ENCODE measurements around the gene CLEC1A. TPM values are rescaled to one million over a fixed set of nuclear protein-coding genes. Genes with fewer than 3 reads are reported as not detected.
A peak's percentile ranks its signal among the peaks of the same experiment; 100 is the strongest.

CLEC1A gene
- total RNA-seq, 4 donors from 2014 or later = 2.1 TPM; not detected in 3

DNA sequence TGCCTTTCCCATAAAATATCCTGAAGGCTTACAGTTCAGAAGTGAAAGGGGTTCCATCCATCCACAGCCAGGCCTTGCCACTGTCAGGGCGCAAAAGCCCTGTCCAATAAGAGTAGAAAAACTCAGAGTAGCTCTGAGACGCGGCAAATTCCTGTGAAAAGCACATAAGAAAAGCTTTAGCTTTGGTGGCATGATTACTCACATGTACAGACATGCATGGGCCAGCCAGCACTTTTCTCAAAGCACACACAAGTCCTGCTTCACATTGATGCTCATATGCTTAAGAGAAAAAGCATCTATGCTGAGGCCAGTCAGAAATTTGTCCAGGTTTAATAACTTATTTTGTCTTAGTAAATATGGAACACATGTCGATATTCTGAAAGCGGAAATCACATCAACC lies 25.5 kb downstream of the CLEC1A start:
- no peak overlapping the region for H3K27ac ChIP-seq
- no peaks in the 10 kb centered on the region for H3K4me1 ChIP-seq
- H3K9me3 ChIP-seq = no peaks in the 10 kb centered on the region
- TF ChIP-seq POLR2A (IDR thresholded peaks at IDR 0.05) = no peak
- TF ChIP-seq, protein P1, sequence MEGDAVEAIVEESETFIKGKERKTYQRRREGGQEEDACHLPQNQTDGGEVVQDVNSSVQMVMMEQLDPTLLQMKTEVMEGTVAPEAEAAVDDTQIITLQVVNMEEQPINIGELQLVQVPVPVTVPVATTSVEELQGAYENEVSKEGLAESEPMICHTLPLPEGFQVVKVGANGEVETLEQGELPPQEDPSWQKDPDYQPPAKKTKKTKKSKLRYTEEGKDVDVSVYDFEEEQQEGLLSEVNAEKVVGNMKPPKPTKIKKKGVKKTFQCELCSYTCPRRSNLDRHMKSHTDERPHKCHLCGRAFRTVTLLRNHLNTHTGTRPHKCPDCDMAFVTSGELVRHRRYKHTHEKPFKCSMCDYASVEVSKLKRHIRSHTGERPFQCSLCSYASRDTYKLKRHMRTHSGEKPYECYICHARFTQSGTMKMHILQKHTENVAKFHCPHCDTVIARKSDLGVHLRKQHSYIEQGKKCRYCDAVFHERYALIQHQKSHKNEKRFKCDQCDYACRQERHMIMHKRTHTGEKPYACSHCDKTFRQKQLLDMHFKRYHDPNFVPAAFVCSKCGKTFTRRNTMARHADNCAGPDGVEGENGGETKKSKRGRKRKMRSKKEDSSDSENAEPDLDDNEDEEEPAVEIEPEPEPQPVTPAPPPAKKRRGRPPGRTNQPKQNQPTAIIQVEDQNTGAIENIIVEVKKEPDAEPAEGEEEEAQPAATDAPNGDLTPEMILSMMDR (IDR thresholded peaks at IDR 0.05) = no peak
- no peaks in the 10 kb centered on the region for H3K36me3 ChIP-seq
- no peak overlapping the region for H3K4me3 ChIP-seq
- H3K27me3 ChIP-seq = no peaks in the 10 kb centered on the region
- no peak for DNase-seq

DNA sequence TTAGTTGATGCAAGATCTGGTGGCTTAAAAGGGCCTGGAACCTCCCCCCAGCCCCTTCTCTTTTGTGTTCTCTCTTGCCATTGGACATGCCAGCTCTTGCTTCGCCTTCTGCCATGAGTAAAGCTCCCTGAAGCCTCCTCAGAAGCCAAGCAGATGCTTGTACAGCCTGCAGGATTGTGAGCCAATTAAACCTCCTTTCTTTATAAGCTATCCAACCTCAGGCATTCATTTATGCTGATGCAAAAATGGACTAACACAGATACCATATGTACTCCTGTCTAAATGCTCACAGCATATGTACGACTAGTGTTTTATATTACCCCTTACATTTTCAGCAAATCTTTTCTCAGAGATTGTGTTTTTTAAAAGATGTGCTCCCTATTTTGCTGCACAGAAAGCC lies 26.7 kb downstream of the CLEC1A start:
- no peak for DNase-seq

DNA sequence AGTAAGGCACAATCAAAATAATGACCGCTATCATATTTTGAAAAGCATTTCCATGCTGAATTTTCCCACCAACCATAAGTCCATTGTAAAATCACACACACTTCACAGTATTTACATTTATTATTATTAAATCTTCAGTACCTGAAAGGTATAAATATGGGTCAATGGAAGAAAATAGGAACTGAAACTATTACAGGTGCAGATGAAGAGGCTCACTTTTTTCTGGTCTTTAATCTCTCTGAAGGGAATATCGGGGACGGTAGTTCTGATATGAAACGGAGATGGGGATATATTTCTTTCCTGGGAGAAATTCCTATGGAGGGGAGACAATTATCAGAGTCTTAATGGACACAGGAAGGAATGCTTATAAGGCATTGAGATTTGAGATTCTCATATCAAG lies 28.4 kb downstream of the CLEC1A start:
- Histone ChIP-seq H3K36me3 (no peaks in the 10 kb centered on the region), H3K4me1 (no peaks in the 10 kb centered on the region), H3K27me3 (no peaks in the 10 kb centered on the region), H3K9me3 (no peaks in the 10 kb centered on the region), H3K4me3 (no peak overlapping the region), H3K27ac (no peak overlapping the region)
- TF ChIP-seq POLR2A (IDR thresholded peaks at IDR 0.05) = no peak
- TF ChIP-seq, protein P1 (IDR thresholded peaks at IDR 0.05) = no peak
- no peak for DNase-seq

More for the DNA sequence above, 26.7 kb downstream of the CLEC1A start:
- Histone ChIP-seq H3K4me1 (no peaks in the 10 kb centered on the region), H3K36me3 (no peaks in the 10 kb centered on the region), H3K4me3 (no peak overlapping the region), H3K27me3 (no peaks in the 10 kb centered on the region), H3K9me3 (no peaks in the 10 kb centered on the region), H3K27ac (no peak overlapping the region)
- TF ChIP-seq, protein P1 (IDR thresholded peaks at IDR 0.05) = no peak
- no peak for TF ChIP-seq POLR2A (IDR thresholded peaks at IDR 0.05)

DNA sequence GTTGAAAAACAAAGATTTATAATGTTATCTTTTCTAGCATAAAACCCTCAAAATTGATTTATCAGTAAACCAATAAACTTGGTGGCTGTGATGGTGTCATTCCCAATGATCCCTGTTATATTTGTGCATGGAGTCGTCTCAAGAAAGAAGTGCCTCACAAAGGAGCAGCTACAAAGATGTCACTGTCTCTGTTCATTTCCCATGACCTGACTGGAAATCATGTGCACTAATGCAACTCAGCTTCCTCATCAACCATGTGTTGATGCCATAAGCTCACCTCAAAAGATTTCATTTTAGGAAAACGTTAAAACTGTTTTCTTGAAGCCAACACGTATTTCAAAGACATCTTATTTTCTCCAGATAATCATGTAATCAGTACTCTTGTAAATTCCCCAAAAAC lies 28.8 kb downstream of the CLEC1A start:
- H3K4me1 ChIP-seq = no peaks in the 10 kb centered on the region
- no peak for DNase-seq
- H3K36me3 ChIP-seq = no peaks in the 10 kb centered on the region
- H3K27ac ChIP-seq = no peak overlapping the region
- no peaks in the 10 kb centered on the region for H3K9me3 ChIP-seq
- H3K4me3 ChIP-seq = no peak overlapping the region
- TF ChIP-seq POLR2A (IDR thresholded peaks at IDR 0.05) = no peak
- TF ChIP-seq, protein P1 (IDR thresholded peaks at IDR 0.05) = no peak
- H3K27me3 ChIP-seq = no peaks in the 10 kb centered on the region

DNA sequence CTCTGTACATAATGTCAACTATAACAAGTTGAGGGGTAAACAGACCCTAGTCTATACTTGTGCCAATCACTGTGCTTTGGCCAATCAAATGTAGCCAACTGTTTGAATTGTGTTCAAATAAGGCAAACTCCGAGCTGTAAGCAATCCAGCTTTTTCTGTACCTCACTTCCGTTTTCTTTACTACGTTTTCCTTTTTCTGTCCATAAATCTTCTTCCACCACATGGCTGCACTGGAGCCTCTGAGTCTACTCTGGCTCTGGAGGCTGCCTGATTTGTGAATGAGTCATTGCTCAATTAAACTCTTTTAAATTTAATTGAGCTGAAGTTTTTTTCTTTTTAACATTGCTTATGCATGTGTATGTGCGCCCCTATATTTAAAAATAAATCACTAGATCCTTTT lies 29.7 kb downstream of the CLEC1A start:
- Histone ChIP-seq H3K4me1 (no peaks in the 10 kb centered on the region), H3K9me3 (no peaks in the 10 kb centered on the region), H3K4me3 (no peak overlapping the region), H3K27ac (peak overlapping the region in 3 of 4 donors; percentile 21 to 54 (median 42)), H3K36me3 (no peaks in the 10 kb centered on the region), H3K27me3 (no peaks in the 10 kb centered on the region)
- no peak for TF ChIP-seq POLR2A (IDR thresholded peaks at IDR 0.05)
- TF ChIP-seq, protein P1 (IDR thresholded peaks at IDR 0.05) = no peak
- no peak for DNase-seq

DNA sequence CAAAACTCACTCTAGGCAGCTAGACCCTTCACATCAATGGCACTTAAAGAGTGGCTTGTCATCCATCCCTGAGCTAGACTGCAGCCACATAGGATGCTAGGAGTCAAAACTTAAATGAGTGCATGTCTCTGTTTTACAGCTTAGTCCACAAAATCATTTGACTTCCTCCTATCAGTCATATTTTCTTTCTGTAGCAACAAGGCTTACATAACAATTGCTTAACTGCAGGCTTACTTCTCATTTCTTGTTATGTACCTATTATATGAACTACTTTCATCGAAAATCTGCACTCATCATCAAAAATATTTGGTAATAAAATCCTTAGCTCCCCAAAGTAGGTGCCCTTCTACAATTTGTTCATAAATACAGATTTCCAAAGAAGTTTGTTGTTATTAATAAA lies 30.1 kb downstream of the CLEC1A start:
- no peaks in the 10 kb centered on the region for H3K36me3 ChIP-seq
- H3K27ac ChIP-seq = peak overlapping the region; percentile 21 to 54 (median 32)
- DNase-seq = no peak
- H3K27me3 ChIP-seq = no peaks in the 10 kb centered on the region
- no peaks in the 10 kb centered on the region for H3K9me3 ChIP-seq
- no peak overlapping the region for H3K4me3 ChIP-seq
- TF ChIP-seq POLR2A (IDR thresholded peaks at IDR 0.05) = no peak
- TF ChIP-seq, protein P1 (IDR thresholded peaks at IDR 0.05) = no peak
- H3K4me1 ChIP-seq = no peaks in the 10 kb centered on the region
